ENCODE measurements around the gene RNF220. TPM values are rescaled to one million over a fixed set of nuclear protein-coding genes. Genes with fewer than 3 reads are reported as not detected.

Gene RNF220
- total and polyA plus RNA-seq, 9 of the 15 experiments (the other 6 are each of a cell fraction or from before 2014, with no cell fraction given): 5.1 to 117 (median 66.9) TPM

GRCh38 chr1:44355582-44356305 is 49.3 kb upstream of the RNF220 start:
- Histone ChIP-seq H3K27ac (ENCODE audit: extremely low read depth, low read depth, low read length) (peak overlapping the region; percentile 52), H3K36me3 (ENCODE audit: control insufficient read depth, insufficient read depth, low read length) (0 out of 3 replicates have a peak, but pooled peaks cover 4% of the 10 kb centered on the region), H3K9ac (ENCODE audit: insufficient read depth in 1 of 2, low read depth in 2 of 2, low read length in 2 of 2) (peak overlapping the region in 1 of 2 experiments; percentile 38; a peak in 3 of 4 replicates), H3K4me1 (replicated peaks in 1 of 2; ENCODE audit: control insufficient read depth in 2 of 2, insufficient read depth in 2 of 2, low read length in 2 of 2) (peaks cover 16 to 32% of the 10 kb centered on the region in 2 experiments), H3K79me2 (ENCODE audit: control insufficient read depth, insufficient read depth, low read length) (peaks cover 30% of the 10 kb centered on the region), H4K20me1 (replicated peaks; ENCODE audit: control insufficient read depth, insufficient read depth, low read length) (no peaks in the 10 kb centered on the region), H3K9me1 (ENCODE audit: control insufficient read depth, insufficient read depth, low read length) (no peaks in the 10 kb centered on the region), H2AFZ (ENCODE audit: low read depth, low read length) (peak overlapping the region; percentile 100), H3K9me3 (replicated peaks; ENCODE audit: control insufficient read depth, insufficient read depth, low read depth, low read length) (no peaks in the 10 kb centered on the region), H3K4me2 (ENCODE audit: insufficient read depth, low read length) (peak overlapping the region; percentile 96), H3K4me3 (peak overlapping the region; percentile 80), H3K27me3 (ENCODE audit: control insufficient read depth in 2 of 2, insufficient read depth in 2 of 2, low read length in 2 of 2) (no peaks in the 10 kb centered on the region)
- WGBS (ENCODE audit: insufficient coverage, low coverage, missing lambda C conversion rate): 52% methylated on average over 12 of the region's 12 CpGs
- POLR2A ChIA-PET: interaction anchor here (0.7 to 1.5 kb wide), 5 partner anchors 10 to 1535 kb away, joined by 3 to 5 read pairs (median 3); no protein-coding TSS in a partner anchor
- CTCF ChIA-PET (ENCODE audit: low intra/inter-chr PET ratio): no interaction called here
- peak; percentile 42 for FAIRE-seq
- ATAC-seq: no peak
- intact Hi-C loops (cut with micrococcal nuclease): no loop called here
- DNase-seq (ENCODE audit: extremely low read depth in 1 of 4, low spot score in 3 of 4): peak in 1 of 4 experiments; percentile 18
- BruUV-seq (replicated peaks): no TSS peak
- in situ Hi-C loops (cut with MboI): no loop called here
- TF ChIP-seq ZNF324 (CRISPR knock-in tag; IDR thresholded peaks at IDR 0.05) (0 out of 2 replicates have a peak, but pooled peaks have one; percentile 49), GABPB1 (CRISPR knock-in tag; IDR thresholded peaks at IDR 0.05) (peak; percentile 33; the same call in 1 of the 2 replicates), ARID4B (CRISPR knock-in tag; IDR thresholded peaks at IDR 0.05) (0 out of 2 replicates have a peak, but pooled peaks have one; percentile 21), PHF20 (IDR thresholded peaks at IDR 0.05; ENCODE audit: partially characterized antibody) (peak; percentile 8), GATAD2A (IDR thresholded peaks at IDR 0.05) (no peak), ZNF707 (CRISPR knock-in tag; conservative IDR thresholded peaks at IDR 0.05) (0 out of 2 replicates have a peak, but pooled peaks have one; percentile 39)
- TF ChIP-seq, protein P1, sequence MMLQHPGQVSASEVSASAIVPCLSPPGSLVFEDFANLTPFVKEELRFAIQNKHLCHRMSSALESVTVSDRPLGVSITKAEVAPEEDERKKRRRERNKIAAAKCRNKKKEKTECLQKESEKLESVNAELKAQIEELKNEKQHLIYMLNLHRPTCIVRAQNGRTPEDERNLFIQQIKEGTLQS (IDR thresholded peaks at IDR 0.05): peak; percentile 80
- TF ChIP-seq, protein P1 (CRISPR knock-in tag; conservative IDR thresholded peaks at IDR 0.05): no peak
- TF ChIP-seq, protein P2, sequence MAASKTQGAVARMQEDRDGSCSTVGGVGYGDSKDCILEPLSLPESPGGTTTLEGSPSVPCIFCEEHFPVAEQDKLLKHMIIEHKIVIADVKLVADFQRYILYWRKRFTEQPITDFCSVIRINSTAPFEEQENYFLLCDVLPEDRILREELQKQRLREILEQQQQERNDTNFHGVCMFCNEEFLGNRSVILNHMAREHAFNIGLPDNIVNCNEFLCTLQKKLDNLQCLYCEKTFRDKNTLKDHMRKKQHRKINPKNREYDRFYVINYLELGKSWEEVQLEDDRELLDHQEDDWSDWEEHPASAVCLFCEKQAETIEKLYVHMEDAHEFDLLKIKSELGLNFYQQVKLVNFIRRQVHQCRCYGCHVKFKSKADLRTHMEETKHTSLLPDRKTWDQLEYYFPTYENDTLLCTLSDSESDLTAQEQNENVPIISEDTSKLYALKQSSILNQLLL (CRISPR knock-in tag; IDR thresholded peaks at IDR 0.05; ENCODE audit: borderline replicate concordance): 0 out of 2 replicates have a peak, but pooled peaks have one; percentile 32

All from K562 (cell line).